ENCODE results near the gene SENP1. TPM values are rescaled to one million over a fixed set of nuclear protein-coding genes. Genes with fewer than 3 reads are reported as not detected.

SENP1 gene
- total and polyA plus RNA-seq, 2 of the 4 experiments (the other 2 are of a cell fraction): 7.2 to 25.3 TPM

- H3K27ac ChIP-seq (ENCODE audit: insufficient read depth, low read length): no peak overlapping the region
- CTCF ChIA-PET: no interaction called here
- no peak overlapping the region for H2AK9ac ChIP-seq (replicated peaks; ENCODE audit: low read depth, low read length, poor library complexity)
- no peak overlapping the region for H2BK15ac ChIP-seq (ENCODE audit: low read depth, low read length)
- peaks cover 10% of the 10 kb centered on the region for H3K4me1 ChIP-seq (ENCODE audit: control insufficient read depth, insufficient read depth, low read length)
- no peaks in the 10 kb centered on the region for H3K9me3 ChIP-seq (ENCODE audit: control insufficient read depth, insufficient read depth, low read length)
- H2BK5ac ChIP-seq (ENCODE audit: low read depth, low read length, poor library complexity, severe bottlenecking): no peak overlapping the region
- H3K9ac ChIP-seq (ENCODE audit: low read depth, low read length): no peak overlapping the region
- H3K4me3 ChIP-seq (ENCODE audit: insufficient read depth, low read depth, low read length): no peak overlapping the region
- no peak overlapping the region for H3K23ac ChIP-seq (ENCODE audit: low read depth, low read length)
- H2BK120ac ChIP-seq (ENCODE audit: low read depth, low read length): no peak overlapping the region
- dilution Hi-C loops (cut with HindIII; ENCODE audit: low sequenced_read_pairs, unreplicated experiment) (no loop called here), intact Hi-C loops (cut with micrococcal nuclease) (no loop called here), in situ Hi-C loops (cut with MboI; ENCODE audit: low sequenced_read_pairs) (no loop called here)
- H3K27me3 ChIP-seq (ENCODE audit: control insufficient read depth, insufficient read depth, low read length): no peaks in the 10 kb centered on the region
- H2BK20ac ChIP-seq (ENCODE audit: low read depth, low read length): no peak overlapping the region
- no peak overlapping the region for H3K4me2 ChIP-seq (ENCODE audit: low read depth, low read length)
- H2AK5ac ChIP-seq (ENCODE audit: low read depth, low read length): no peak overlapping the region
- H3K14ac ChIP-seq (replicated peaks; ENCODE audit: low read depth, low read length): no peak overlapping the region
- H3K79me1 ChIP-seq (ENCODE audit: low read depth in 1 of 2, low read length in 2 of 2): no peaks in the 10 kb centered on the region
- H4K91ac ChIP-seq (ENCODE audit: insufficient read depth, low read depth, low read length): no peak overlapping the region
- 50% methylated on average over 1 of the region's 5 CpGs; no CpG with 5 or more reads in 1 of the 2 experiments for WGBS, 2 experiments (ENCODE audit: extremely low coverage in 2 of 2, insufficient read length in 1 of 2)
- H3K4ac ChIP-seq (ENCODE audit: low read depth, low read length): no peak overlapping the region
- no peak for TF ChIP-seq ELK1 (IDR thresholded peaks at IDR 0.05; ENCODE audit: borderline replicate concordance, low read depth, low read length)
- no peak for TF ChIP-seq MAZ (IDR thresholded peaks at IDR 0.05; ENCODE audit: borderline replicate concordance, low read depth, low read length)
- no peak for TF ChIP-seq CTCF (conservative IDR thresholded peaks at IDR 0.05; ENCODE audit: low read depth, low read length)
- TF ChIP-seq CEBPB (IDR thresholded peaks at IDR 0.05; ENCODE audit: low read depth, low read length): no peak
- TF ChIP-seq RCOR1 (IDR thresholded peaks at IDR 0.05; ENCODE audit: insufficient replicate concordance, low read length): no peak
- TF ChIP-seq CHD1 (IDR thresholded peaks at IDR 0.05; ENCODE audit: low read depth, low read length): no peak
- no peak for TF ChIP-seq NFE2L2 (IDR thresholded peaks at IDR 0.05; ENCODE audit: low read depth, low read length)
- no peak for TF ChIP-seq MXI1 (IDR thresholded peaks at IDR 0.05; ENCODE audit: borderline replicate concordance, low read depth, low read length)
- TF ChIP-seq MAFK (IDR thresholded peaks at IDR 0.05; ENCODE audit: low read depth, low read length): no peak
- no peak for TF ChIP-seq FOS (IDR thresholded peaks at IDR 0.05; ENCODE audit: low read depth, low read length)
- no peak for TF ChIP-seq RFX5 (IDR thresholded peaks at IDR 0.05; ENCODE audit: low read depth, low read length)
- TF ChIP-seq POLR2A (IDR thresholded peaks at IDR 0.05; ENCODE audit: low read depth, low read length): no peak
- no peaks in the 10 kb centered on the region for H4K20me1 ChIP-seq (ENCODE audit: insufficient read depth, low read length)
- no peak for ATAC-seq (ENCODE audit: low read depth)
- no TSS peak for BruUV-seq (replicated peaks)
- DNase-seq: no peak
- H3K18ac ChIP-seq (ENCODE audit: low read depth, low read length): no peak overlapping the region
- no peak overlapping the region for H4K5ac ChIP-seq (ENCODE audit: low read depth, low read length)
- H3K9me1 ChIP-seq (ENCODE audit: insufficient read depth, low read length): peaks cover 12% of the 10 kb centered on the region
- POLR2A ChIA-PET (ENCODE audit: unreplicated experiment): no interaction called here
- H3K56ac ChIP-seq (ENCODE audit: extremely low read depth, insufficient read depth, low read length): no peak overlapping the region
- peaks cover 11% of the 10 kb centered on the region for H3K36me3 ChIP-seq (ENCODE audit: control insufficient read depth, insufficient read depth, low read length)
- no peak overlapping the region for H2AFZ ChIP-seq (replicated peaks; ENCODE audit: low read length, poor library complexity)
- no peak overlapping the region for H4K8ac ChIP-seq (ENCODE audit: low read depth in 2 of 2, low read length in 2 of 2)
Measured at GRCh38 chr12:48041591-48042423, 64.1 kb downstream of the SENP1 start.

Data from IMR-90 (cell line).